HG03045 (cell line): ENCODE results near the gene WWP2.
"Not testable (repeated sequence)": the region's sequence is repeated elsewhere in the genome, so short reads cannot be mapped to it uniquely, and the experiment has no call there.

Experiments
- ATAC-seq: cut with Tn5 transposase; IDR thresholded peaks from one replicate; pipeline ENCODE4 v1.9.1; 2021; ENCODE audit warnings: mild to moderate bottlenecking, moderate library complexity; ENCODE audit not compliant: unreplicated experiment

WWP2 gene

GRCh38 chr16:69972935-69973334 lies 210.8 kb downstream of the WWP2 start:
- not testable (repeated sequence) for ATAC-seq

- not testable (repeated sequence) for ATAC-seq
Measured at GRCh38 chr16:69985196-69985595, 223.1 kb downstream of the WWP2 start.
